Activated CD4-positive, alpha-beta T cell treated with anti-CD3 and anti-CD28 coated beads for 36 hours (primary cell): ENCODE measurements around the gene PRM2. TPM values are rescaled to one million over a fixed set of nuclear protein-coding genes. Genes with fewer than 3 reads are reported as not detected.

Source experiments
- ATAC-seq: fragments of 200-7000 bp; cut with Tn5 transposase; one replicate; pipeline ENCODE4 v1.10.0; 2021; ENCODE audit warnings: mild to moderate bottlenecking, moderate library complexity
- CTCF ChIA-PET: fragments of 350-600 bp; sonication (Branson Sonifier 250); formaldehyde crosslinking; loops from one replicate; lab custom pipeline; 2021; ENCODE audit warnings: antibody characterized with exemption; lab: Charles Lee
- POLR2A ChIA-PET: fragments of 350-600 bp; sonication (Branson Sonifier 250); formaldehyde crosslinking; loops from one replicate; lab custom pipeline; 2021; ENCODE audit warnings: antibody characterized with exemption, inconsistent platforms; lab: Charles Lee
- DNase-seq: peaks from one replicate; pipeline ENCODE4 v3.0.0-alpha.2; 2020
- H3K27ac Mint-ChIP-seq: one replicate; pipeline ENCODE4 v1.8.0; 2021; ENCODE audit warnings: mixed read lengths
- H3K27me3 Mint-ChIP-seq: one replicate; pipeline ENCODE4 v1.8.0; 2021; ENCODE audit warnings: mixed read lengths
- H3K36me3 Mint-ChIP-seq: one replicate; pipeline ENCODE4 v1.8.0; 2021; ENCODE audit warnings: low read depth, mixed read lengths
- H3K4me1 Mint-ChIP-seq: one replicate; pipeline ENCODE4 v1.8.0; 2021; ENCODE audit warnings: mixed read lengths
- H3K4me3 Mint-ChIP-seq: one replicate; pipeline ENCODE4 v1.8.0; 2021; ENCODE audit warnings: mild to moderate bottlenecking, moderate library complexity, mixed read lengths
- H3K9me3 Mint-ChIP-seq: one replicate; pipeline ENCODE4 v1.8.0; 2021; ENCODE audit warnings: low read depth, mixed read lengths
- intact Hi-C, 2 experiments: fragments of 100-400 bp; cut with DNase I in 1 of 2; cut with micrococcal nuclease in 1 of 2; formaldehyde crosslinking; loops; one replicate each; pipeline versions ENCODE4 v1.14.2 to v1.15.1; 2022 to 2024; cut with DNase I, micrococcal nuclease
- total RNA-seq, 2 experiments: library from RNA; stranded (reverse); gene quantifications; one replicate each; pipeline ENCODE4 v1.2.3, GENCODE V29; 2021

The PRM2 gene
- total RNA-seq, 2 experiments from 2014 or later: not detected

DNA sequence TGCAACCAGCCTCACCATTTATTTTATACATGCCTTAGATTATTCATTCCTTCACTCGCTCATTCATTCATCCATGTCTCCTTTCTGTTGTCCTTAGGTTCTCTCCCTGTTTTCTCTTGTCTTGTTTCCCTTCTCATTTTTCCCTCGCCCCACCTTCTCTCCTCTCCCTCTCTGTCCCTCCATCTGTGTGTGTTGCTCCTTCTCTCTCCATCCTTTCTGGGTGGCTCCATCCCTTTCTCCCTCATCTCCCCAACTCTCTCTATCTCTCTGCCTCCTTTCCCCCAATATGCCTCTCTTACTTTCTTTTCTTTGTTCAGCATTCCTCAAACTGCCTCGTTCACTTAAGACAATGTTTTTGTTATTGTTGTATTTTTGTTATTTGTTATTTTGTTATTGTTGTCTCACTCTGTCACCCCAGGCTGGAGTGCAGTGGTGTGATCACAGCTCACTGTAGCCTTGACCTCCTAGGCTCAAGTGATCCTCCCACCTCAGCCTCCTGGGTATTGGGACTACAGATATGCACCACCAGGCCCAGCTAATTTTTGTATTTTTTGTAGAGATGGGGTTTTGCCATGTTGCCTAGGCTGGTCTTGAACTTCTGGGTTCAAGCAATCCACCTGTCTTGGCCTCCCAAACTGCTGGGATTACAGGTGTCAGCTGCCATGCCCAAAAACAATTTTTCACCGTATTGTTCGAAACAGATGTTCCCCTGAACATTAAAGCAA is 34.6 kb downstream of the PRM2 start:
- no peak for DNase-seq
- Mint-ChIP-seq H3K27ac (no peak overlapping the region), H3K9me3 (no peaks in the 10 kb centered on the region), H3K4me1 (peaks cover 28% of the 10 kb centered on the region), H3K4me3 (no peak overlapping the region), H3K27me3 (no peaks in the 10 kb centered on the region), H3K36me3 (no peaks in the 10 kb centered on the region)
- intact Hi-C loops: no loop called here
- ATAC-seq: no peak
- ChIA-PET POLR2A (interaction anchor here (1.0 kb wide), 1 partner anchor 17 kb away, joined by 3 read pairs; no protein-coding TSS in a partner anchor), CTCF (interaction anchor here (0.6 to 1.4 kb wide), 3 partner anchors 154 to 277 kb away, joined by 3 to 6 read pairs (median 6); no protein-coding TSS in a partner anchor)

DNA sequence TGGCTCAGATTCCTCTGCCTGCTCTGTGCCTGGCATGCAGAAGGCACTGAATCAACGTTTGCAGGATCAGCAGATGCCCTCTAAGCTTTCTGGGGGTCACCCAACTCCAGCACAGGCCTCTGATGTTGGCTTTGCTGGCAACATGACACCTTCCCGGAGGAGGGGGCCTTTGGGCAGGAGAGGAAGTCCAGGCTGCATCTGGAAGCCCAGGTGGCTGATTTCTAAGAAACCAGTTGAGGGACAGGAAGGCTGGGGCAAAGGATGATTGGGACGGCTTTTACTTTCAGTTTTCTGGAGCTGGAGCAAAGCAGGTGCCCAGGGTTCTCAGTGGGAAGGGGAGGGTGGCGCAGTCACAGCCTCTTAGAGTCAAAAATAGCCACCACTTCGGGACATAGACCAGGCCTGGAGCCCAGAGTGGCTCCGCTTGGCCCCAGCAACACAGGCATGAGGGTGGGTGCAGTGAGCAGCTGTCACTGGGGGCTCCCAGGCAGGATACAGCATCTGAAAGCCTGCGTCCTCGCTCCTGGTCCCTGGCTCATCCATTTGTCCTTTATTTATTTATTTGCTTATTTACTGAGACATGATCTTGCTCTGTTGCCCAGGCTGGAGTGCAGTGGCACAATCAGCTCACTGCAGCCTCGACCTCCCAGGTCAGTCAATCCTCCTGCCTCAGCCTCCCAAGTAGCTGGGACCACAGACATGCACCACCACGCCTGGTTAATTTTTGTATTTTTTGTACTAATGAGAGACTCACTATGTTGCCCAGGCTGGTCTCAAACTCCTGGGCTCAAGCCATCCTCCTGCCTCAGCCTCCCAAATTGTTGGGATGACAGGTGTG is 35.4 kb downstream of the PRM2 start:
- POLR2A ChIA-PET: interaction anchor here (1.0 kb wide), 1 partner anchor 16 kb away, joined by 3 read pairs; no protein-coding TSS in a partner anchor
- DNase-seq (no peak), ATAC-seq (peak; percentile 43)

GRCh38 chr16:11239644-11240632 is 36.3 kb downstream of the PRM2 start:
- ChIA-PET CTCF (interaction anchor here (1.0 kb wide), 1 partner anchor 149 kb away, joined by 3 read pairs; no protein-coding TSS in a partner anchor), POLR2A (no interaction called here)
- intact Hi-C loops: no loop called here
- ATAC-seq: no peak
- Mint-ChIP-seq H3K4me3 (no peak overlapping the region), H3K27ac (peak overlapping the region; percentile 60), H3K36me3 (no peaks in the 10 kb centered on the region), H3K4me1 (peaks cover 24% of the 10 kb centered on the region), H3K27me3 (no peaks in the 10 kb centered on the region), H3K9me3 (no peaks in the 10 kb centered on the region)
- DNase-seq: no peak

More for the DNA sequence above, 35.4 kb downstream of the PRM2 start:
- CTCF ChIA-PET: interaction anchor here (0.6 to 1.4 kb wide), 5 partner anchors 73 to 276 kb away, joined by 3 to 6 read pairs (median 3); no protein-coding TSS in a partner anchor
- Mint-ChIP-seq H3K27me3 (no peaks in the 10 kb centered on the region), H3K36me3 (no peaks in the 10 kb centered on the region), H3K4me3 (no peak overlapping the region), H3K4me1 (peaks cover 23% of the 10 kb centered on the region), H3K27ac (peak overlapping the region; percentile 60), H3K9me3 (no peaks in the 10 kb centered on the region)
- intact Hi-C loops: no loop called here

- Mint-ChIP-seq H3K36me3 (no peaks in the 10 kb centered on the region), H3K27me3 (no peaks in the 10 kb centered on the region), H3K4me3 (no peak overlapping the region), H3K9me3 (no peaks in the 10 kb centered on the region), H3K27ac (no peak overlapping the region), H3K4me1 (peaks cover 36% of the 10 kb centered on the region)
- ChIA-PET POLR2A (interaction anchor here (1.2 kb wide), 1 partner anchor 13 kb away, joined by 4 read pairs; no protein-coding TSS in a partner anchor), CTCF (interaction anchor here (1.6 kb wide), 1 partner anchor 13 kb away, joined by 3 read pairs; no protein-coding TSS in a partner anchor)
- no peak for ATAC-seq
- intact Hi-C loops: no loop called here
- no peak for DNase-seq
These were observed 37.7 kb downstream of the PRM2 start for GRCh38 chr16:11238272-11239202.

DNA sequence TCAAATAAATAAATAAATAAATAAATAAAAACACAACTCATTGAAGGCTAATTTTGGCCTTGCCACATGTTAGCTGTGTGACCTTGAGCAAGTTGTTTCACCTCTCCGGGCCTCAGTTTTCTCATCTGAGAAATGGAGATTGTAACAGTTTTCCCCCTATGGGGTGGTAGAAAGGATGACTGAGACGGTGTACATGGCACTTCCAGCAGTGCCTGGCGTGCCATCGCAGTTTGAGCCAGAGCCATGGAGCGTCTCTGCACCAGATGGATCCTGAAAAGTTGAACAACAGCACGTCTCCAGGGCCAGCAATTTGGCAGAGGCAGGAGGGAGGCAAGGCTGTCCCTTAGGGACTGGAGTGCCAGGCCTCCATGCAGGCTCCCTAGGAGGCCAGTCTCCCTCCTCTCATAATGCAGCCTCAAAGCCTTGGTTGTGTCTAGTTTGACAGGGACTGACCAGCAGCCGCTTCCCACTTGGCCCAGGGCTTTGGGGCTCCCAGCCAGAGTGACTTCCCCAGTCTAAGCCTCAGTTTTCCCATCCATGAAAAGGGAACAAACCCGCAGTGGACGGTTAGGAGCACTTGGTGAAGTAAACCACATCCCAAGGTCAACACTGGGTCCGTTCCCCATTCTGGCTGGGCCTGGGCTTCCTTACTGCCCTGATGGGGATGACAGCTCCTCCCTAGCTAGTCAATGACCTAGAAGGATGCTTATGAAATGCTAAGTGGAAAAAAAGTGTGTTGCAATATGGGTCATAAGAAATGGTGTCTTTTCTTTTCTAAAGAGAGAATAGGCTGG is 39.6 kb downstream of the PRM2 start:
- DNase-seq (no peak), ATAC-seq (no peak)
- ChIA-PET CTCF (no interaction called here), POLR2A (interaction anchor here (0.6 to 4.6 kb wide), 2 partner anchors 12 to 261 kb away, joined by 3 to 27 read pairs; no protein-coding TSS in a partner anchor)
- Mint-ChIP-seq H3K27me3 (no peaks in the 10 kb centered on the region), H3K36me3 (no peaks in the 10 kb centered on the region), H3K9me3 (no peaks in the 10 kb centered on the region), H3K4me3 (no peak overlapping the region), H3K27ac (peak overlapping the region; percentile 66), H3K4me1 (peaks cover 52% of the 10 kb centered on the region)
- intact Hi-C loops: no loop called here

DNA sequence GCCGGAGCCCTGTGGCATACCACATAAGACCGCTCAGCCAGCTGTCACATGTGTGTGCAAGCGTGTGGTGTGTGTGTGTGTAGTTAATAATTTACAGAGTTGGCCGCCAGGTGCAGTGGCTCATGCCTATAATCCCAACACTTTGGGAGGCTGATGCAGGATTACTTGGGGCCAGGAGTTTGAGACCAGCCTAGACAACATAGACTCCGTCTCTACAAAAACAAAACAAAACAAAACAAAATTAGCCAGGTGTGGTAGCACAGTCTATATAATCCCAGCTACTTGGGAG is 40.6 kb downstream of the PRM2 start:
- ChIA-PET POLR2A (interaction anchor here (4.0 to 4.6 kb wide), 2 partner anchors 11 to 17 kb away, joined by 15 to 27 read pairs; no protein-coding TSS in a partner anchor), CTCF (interaction anchor here (2.5 kb wide), 1 partner anchor 12 kb away, joined by 6 read pairs; no protein-coding TSS in a partner anchor)
- ATAC-seq (no peak), DNase-seq (no peak)
- H3K27ac Mint-ChIP-seq: peak overlapping the region; percentile 67
- intact Hi-C loops: no loop called here
- H3K36me3 Mint-ChIP-seq: no peaks in the 10 kb centered on the region
- no peaks in the 10 kb centered on the region for H3K27me3 Mint-ChIP-seq
- peaks cover 60% of the 10 kb centered on the region for H3K4me1 Mint-ChIP-seq
- no peak overlapping the region for H3K4me3 Mint-ChIP-seq
- H3K9me3 Mint-ChIP-seq: no peaks in the 10 kb centered on the region

DNA sequence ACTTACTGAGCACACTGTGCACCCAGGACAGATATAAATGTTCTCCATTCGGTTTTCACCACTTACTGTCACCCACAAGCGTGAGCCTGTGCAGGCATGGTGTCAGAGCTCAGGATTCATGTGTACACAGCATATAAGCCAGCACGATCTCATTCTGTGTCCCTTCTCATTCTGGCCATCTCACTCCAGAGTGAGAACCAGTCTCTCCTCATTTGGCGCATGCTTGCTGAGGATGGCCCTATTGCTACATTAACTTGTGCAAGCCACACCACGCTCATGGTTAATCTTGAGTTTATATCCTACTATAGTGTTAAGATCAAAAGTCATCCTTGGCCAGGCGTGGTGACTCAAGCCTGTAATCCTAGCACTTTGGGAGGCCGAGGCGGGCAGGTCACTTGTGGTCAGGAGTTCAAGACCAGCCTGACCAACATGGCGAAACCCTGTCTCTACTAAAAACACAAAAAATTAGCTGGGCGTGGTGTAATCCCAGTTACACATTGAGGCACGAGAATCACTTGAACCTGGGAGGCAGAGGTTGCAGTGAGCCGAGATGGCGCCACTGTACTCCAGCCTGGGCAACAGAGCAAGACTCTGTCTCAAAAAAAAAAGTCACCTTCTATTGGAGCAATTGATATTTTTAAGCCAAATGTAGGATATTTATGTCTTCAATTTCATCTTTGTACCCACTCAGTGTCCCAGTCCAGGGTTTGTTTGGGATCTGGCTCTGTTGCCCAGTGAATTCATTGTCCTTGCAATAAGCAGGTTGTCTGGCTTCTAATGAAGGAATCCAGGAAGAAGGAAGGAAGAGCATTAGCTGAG is 41.2 kb downstream of the PRM2 start:
- no peaks in the 10 kb centered on the region for H3K9me3 Mint-ChIP-seq
- no peaks in the 10 kb centered on the region for H3K36me3 Mint-ChIP-seq
- peak overlapping the region; percentile 95 for H3K27ac Mint-ChIP-seq
- no peak for DNase-seq
- intact Hi-C loops: loop anchor here in 1 of 2 experiments (1.0 kb wide), 2 partner anchors 11 to 271 kb away; no protein-coding TSS in a partner anchor
- H3K27me3 Mint-ChIP-seq: no peaks in the 10 kb centered on the region
- ChIA-PET CTCF (interaction anchor here (2.5 kb wide), 1 partner anchor 13 kb away, joined by 6 read pairs; no protein-coding TSS in a partner anchor), POLR2A (interaction anchor here (0.5 to 4.6 kb wide), 5 partner anchors 10 to 317 kb away, joined by 3 to 27 read pairs (median 15); partner anchors contain the start of gene SOCS1)
- no peak for ATAC-seq
- no peak overlapping the region for H3K4me3 Mint-ChIP-seq
- H3K4me1 Mint-ChIP-seq: peaks cover 62% of the 10 kb centered on the region

DNA sequence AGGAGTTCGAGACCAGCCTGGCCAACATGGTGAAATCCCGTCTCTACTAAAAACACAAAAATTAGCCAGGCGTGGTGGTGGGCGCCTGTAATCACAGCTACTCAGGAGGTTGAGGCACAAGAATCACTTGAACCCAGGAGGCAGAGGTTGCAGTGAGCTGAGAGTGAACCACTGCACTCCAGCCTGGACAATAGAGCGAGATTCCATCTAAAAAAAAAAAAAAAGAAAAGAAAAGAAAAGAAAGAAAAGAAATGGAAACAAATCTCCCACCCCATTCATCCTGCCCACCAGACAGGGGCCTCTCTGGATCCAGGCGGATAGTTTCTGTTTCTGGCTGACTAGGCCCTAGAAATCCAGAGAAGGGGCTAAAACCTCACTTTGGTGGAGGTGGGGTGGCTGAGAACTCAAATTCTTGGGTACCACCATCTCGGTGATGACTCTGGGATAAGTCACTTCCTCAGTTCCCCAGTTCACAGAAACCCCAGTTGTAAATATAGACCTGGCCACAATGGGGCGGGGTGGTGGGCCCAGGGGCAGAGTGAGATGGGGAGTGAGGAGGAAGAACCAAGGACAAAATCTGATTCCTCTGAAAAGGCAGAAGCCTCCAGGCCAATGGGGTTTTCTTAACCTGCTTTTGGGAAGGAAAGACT is 42.4 kb downstream of the PRM2 start:
- H3K4me1 Mint-ChIP-seq: peaks cover 73% of the 10 kb centered on the region
- intact Hi-C loops: loop anchor here (1.0 to 2.0 kb wide), 10 partner anchors 9 to 270 kb away; partner anchors contain the start of gene SOCS1 (in 1 of the 2)
- ChIA-PET POLR2A (interaction anchor here (0.7 to 4.6 kb wide), 9 partner anchors 9 to 268 kb away, joined by 3 to 27 read pairs (median 7); partner anchors contain the start of gene SOCS1), CTCF (interaction anchor here (0.8 to 2.5 kb wide), 7 partner anchors 9 to 269 kb away, joined by 3 to 9 read pairs (median 6); partner anchors contain the start of gene SOCS1)
- H3K36me3 Mint-ChIP-seq: no peaks in the 10 kb centered on the region
- H3K27ac Mint-ChIP-seq: peak overlapping the region; percentile 97
- ATAC-seq: peak; percentile 62
- H3K9me3 Mint-ChIP-seq: no peaks in the 10 kb centered on the region
- H3K4me3 Mint-ChIP-seq: peak overlapping the region; percentile 60
- H3K27me3 Mint-ChIP-seq: no peaks in the 10 kb centered on the region
- peak; percentile 88 for DNase-seq
